T-cell (primary cell): ENCODE results near the gene MYO3A. TPM values are rescaled to one million over a fixed set of nuclear protein-coding genes. Genes with fewer than 3 reads are reported as not detected.

Experiments
- ATAC-seq, 4 experiments: fragments of 200-7000 bp in 3 of 4; fragments of 150-1000 bp in 1 of 4; cut with Tn5 transposase; replicated peaks in 1 of 4; 1 replicate in 3 of 4; 2 replicates in 1 of 4; pipeline ENCODE4 v1.10.0; 2021; ENCODE audit warnings: moderate library complexity in 3 of 4, mild to moderate bottlenecking in 2 of 4, moderate number of reproducible peaks in 1 of 4
- CTCF ChIA-PET, 2 donors: fragments of 300-600 bp; sonication (Branson Sonifier 250); formaldehyde crosslinking; loops; one replicate each; lab custom pipeline; 2022; ENCODE audit warnings: antibody characterized with exemption in 2 of 2; lab: Charles Lee
- POLR2A ChIA-PET, 2 donors: fragments of 300-600 bp; sonication (Branson Sonifier 250); formaldehyde crosslinking; loops; one replicate each; lab custom pipeline; 2022; ENCODE audit warnings: antibody characterized with exemption in 2 of 2; lab: Charles Lee
- DNase-seq, 35 experiments: peaks; one replicate each; pipeline versions ENCODE4 v3.0.0 to v3.0.0-alpha.2; 2013 to 2023
- H3K27ac ChIP-seq: one replicate; pipeline ENCODE4 v1.5.1; 2013; ENCODE audit warnings: low read length
- H3K27me3 ChIP-seq, 2 experiments: replicated peaks in 1 of 2; 1 replicate in 1 of 2; 2 replicates in 1 of 2; pipeline versions ENCODE4 v1.6.1 to v1.7.0; 2013; ENCODE audit warnings: low read length in 1 of 2, mixed read lengths in 1 of 2; ENCODE audit not compliant: control insufficient read depth in 2 of 2, insufficient read depth in 2 of 2; ENCODE audit errors: extremely low read depth in 1 of 2
- H3K36me3 ChIP-seq, 2 donors: 1 replicate in 1 of 2; 2 replicates in 1 of 2; pipeline versions ENCODE4 v1.6.1 to v1.7.0; 2013; ENCODE audit warnings: low read length in 1 of 2; ENCODE audit not compliant: control insufficient read depth in 2 of 2, insufficient read depth in 1 of 2; ENCODE audit errors: extremely low read depth in 1 of 2
- H3K4me1 ChIP-seq, 2 experiments: 1 replicate in 1 of 2; 2 replicates in 1 of 2; pipeline versions ENCODE4 v1.6.1 to v1.7.0; 2013; ENCODE audit warnings: low read length in 2 of 2, mixed read lengths in 1 of 2; ENCODE audit not compliant: insufficient read depth in 2 of 2, control insufficient read depth in 1 of 2; ENCODE audit errors: extremely low read depth in 1 of 2
- H3K4me3 ChIP-seq, 2 donors: 1 replicate in 1 of 2; 2 replicates in 1 of 2; pipeline versions ENCODE4 v1.5.1 to v1.7.0; 2013; ENCODE audit warnings: mild to moderate bottlenecking in 2 of 2, low read length in 1 of 2, moderate library complexity in 1 of 2; ENCODE audit not compliant: control insufficient read depth in 1 of 2; ENCODE audit errors: extremely low read depth in 1 of 2
- H3K9me3 ChIP-seq: 2 replicates; pipeline ENCODE4 v1.7.0; 2013
- H3K27ac Mint-ChIP-seq, 2 donors: one replicate each; pipeline ENCODE4 v1.8.0; 2020 to 2021; ENCODE audit warnings: mild to moderate bottlenecking in 2 of 2, mixed read lengths in 2 of 2
- H3K27me3 Mint-ChIP-seq, 2 donors: one replicate each; pipeline ENCODE4 v1.8.0; 2021 to 2022; ENCODE audit warnings: mixed read lengths in 2 of 2
- H3K36me3 Mint-ChIP-seq: one replicate; pipeline ENCODE4 v1.8.0; 2021; ENCODE audit warnings: mixed read lengths
- H3K4me1 Mint-ChIP-seq, 3 donors: one replicate each; pipeline ENCODE4 v1.8.0; 2020 to 2022; ENCODE audit warnings: mixed read lengths in 3 of 3, mild to moderate bottlenecking in 1 of 3
- H3K4me3 Mint-ChIP-seq, 3 donors: one replicate each; pipeline ENCODE4 v1.8.0; 2020 to 2022; ENCODE audit warnings: mild to moderate bottlenecking in 3 of 3, mixed read lengths in 3 of 3, moderate library complexity in 3 of 3
- H3K9me3 Mint-ChIP-seq, 3 donors: one replicate each; pipeline ENCODE4 v1.8.0; 2020 to 2022; ENCODE audit warnings: mixed read lengths in 3 of 3
- WGBS: methylation state at CpG from one replicate; pipeline ENCODE4 v1.1.5; 2013; ENCODE audit warnings: missing lambda C conversion rate; ENCODE audit not compliant: insufficient coverage; 5-methylcytosine and 5-hydroxymethylcytosine counted together
- total RNA-seq, 35 experiments: library from RNA in 6 of 35; stranded (reverse) in 6 of 35; fragments of 120-200 nt in 1 of 35; gene quantifications; one replicate each; pipeline versions ENCODE4 v1.2.1 to v1.2.4 and lab custom pipeline; 2013 to 2026

MYO3A gene
- total RNA-seq, 5 donors from 2014 or later (not counting 1 experiment from before 2014, with no cell fraction given): 0.16 to 0.46 TPM; not detected in 3

DNA sequence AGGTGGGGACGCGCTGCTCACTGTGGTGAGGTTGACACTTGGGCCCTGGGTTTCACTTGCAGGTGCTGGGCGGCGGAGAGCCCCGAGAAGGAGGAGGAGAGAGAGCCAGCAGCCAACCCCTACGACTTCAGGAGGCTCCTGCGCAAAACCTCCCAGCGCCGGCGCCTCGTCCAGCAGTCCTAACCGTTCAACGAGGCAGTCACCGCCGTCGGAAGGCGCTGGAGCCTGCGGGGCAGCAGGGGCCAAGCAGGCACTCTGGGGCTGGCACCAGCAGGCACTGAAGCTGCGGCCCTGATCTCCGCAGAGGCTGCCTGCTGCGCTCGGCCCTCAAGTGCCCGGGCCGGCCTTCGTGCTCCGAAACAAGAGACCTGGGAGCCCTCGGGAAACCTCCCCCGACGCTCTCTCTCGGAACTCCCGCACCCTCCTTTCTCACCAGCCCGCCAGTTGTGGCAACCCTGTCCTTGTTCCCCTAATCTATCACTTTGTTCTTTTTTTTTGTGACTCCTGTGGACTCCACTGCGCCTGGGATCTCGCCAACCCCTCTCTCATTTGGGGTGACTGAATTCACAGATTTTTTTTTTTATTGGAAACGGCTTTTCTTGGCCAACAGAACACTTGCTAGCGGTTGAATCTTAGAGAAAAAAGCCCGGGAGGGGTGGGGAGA is 277.9 kb downstream of the MYO3A start:
- peaks cover 2 to 19% of the 10 kb centered on the region in 2 experiments for H3K4me1 ChIP-seq
- POLR2A ChIA-PET: no interaction called here
- Mint-ChIP-seq H3K27me3 (peaks cover 46 to 50% of the 10 kb centered on the region in 2 donors), H3K4me1 (peaks cover 24 to 30% (median 27%) of the 10 kb centered on the region in 3 donors), H3K9me3 (peaks cover 0 to 4% (median 0%) of the 10 kb centered on the region in 3 donors), H3K27ac (peak overlapping the region in 1 of 2 donors; percentile 37), H3K4me3 (no peak overlapping the region), H3K36me3 (no peaks in the 10 kb centered on the region)
- H3K36me3 ChIP-seq: no peaks in the 10 kb centered on the region
- WGBS: 8% methylated on average over 30 of the region's 37 CpGs
- no peaks in the 10 kb centered on the region for H3K9me3 ChIP-seq
- H3K4me3 ChIP-seq: no peak overlapping the region
- H3K27ac ChIP-seq: no peak overlapping the region
- ATAC-seq (no peak), DNase-seq (no peak)
- H3K27me3 ChIP-seq: peaks cover 40 to 54% of the 10 kb centered on the region in 2 experiments
- CTCF ChIA-PET: no interaction called here

- ATAC-seq (no peak), DNase-seq (no peak)
- Histone ChIP-seq H3K27me3 (peaks cover 36 to 60% of the 10 kb centered on the region in 2 experiments), H3K4me1 (peaks cover 2 to 21% of the 10 kb centered on the region in 2 experiments), H3K9me3 (no peaks in the 10 kb centered on the region), H3K36me3 (no peaks in the 10 kb centered on the region), H3K4me3 (no peak overlapping the region), H3K27ac (no peak overlapping the region)
- H3K27me3 Mint-ChIP-seq: peaks cover 52 to 56% of the 10 kb centered on the region in 2 donors
- 7% methylated on average over 8 of the region's 12 CpGs for WGBS
- ChIA-PET POLR2A (no interaction called here), CTCF (no interaction called here)
- H3K4me3 Mint-ChIP-seq: no peak overlapping the region
- H3K36me3 Mint-ChIP-seq: no peaks in the 10 kb centered on the region
- H3K4me1 Mint-ChIP-seq: peaks cover 30 to 34% (median 31%) of the 10 kb centered on the region in 3 donors
- H3K27ac Mint-ChIP-seq: no peak overlapping the region
- peaks cover 0 to 1% (median 0%) of the 10 kb centered on the region in 3 donors for H3K9me3 Mint-ChIP-seq
These were observed 278.5 kb downstream of the MYO3A start for GRCh38 chr10:26212511-26212910.

GRCh38 chr10:26213157-26213800 is 279.2 kb downstream of the MYO3A start:
- 36% methylated on average over 6 of the region's 11 CpGs for WGBS
- H3K4me3 Mint-ChIP-seq: no peak overlapping the region
- Histone ChIP-seq H3K27ac (no peak overlapping the region), H3K4me3 (no peak overlapping the region), H3K27me3 (peaks cover 36 to 67% of the 10 kb centered on the region in 2 experiments), H3K36me3 (no peaks in the 10 kb centered on the region), H3K9me3 (no peaks in the 10 kb centered on the region), H3K4me1 (peaks cover 2 to 26% of the 10 kb centered on the region in 2 experiments)
- H3K36me3 Mint-ChIP-seq: no peaks in the 10 kb centered on the region
- ATAC-seq: no peak
- no peaks in the 10 kb centered on the region for H3K9me3 Mint-ChIP-seq
- DNase-seq: no peak
- peaks cover 33 to 35% (median 34%) of the 10 kb centered on the region in 3 donors for H3K4me1 Mint-ChIP-seq
- H3K27me3 Mint-ChIP-seq: peaks cover 52 to 58% of the 10 kb centered on the region in 2 donors
- CTCF ChIA-PET: no interaction called here
- no peak overlapping the region for H3K27ac Mint-ChIP-seq
- POLR2A ChIA-PET: no interaction called here

GRCh38 chr10:26214004-26214403 is 280.0 kb downstream of the MYO3A start:
- H3K9me3 ChIP-seq: no peaks in the 10 kb centered on the region
- ATAC-seq (no peak), DNase-seq (no peak)
- H3K4me3 ChIP-seq: no peak overlapping the region
- Mint-ChIP-seq H3K27ac (no peak overlapping the region), H3K4me1 (peaks cover 40 to 41% (median 41%) of the 10 kb centered on the region in 3 donors), H3K4me3 (no peak overlapping the region), H3K9me3 (no peaks in the 10 kb centered on the region), H3K27me3 (peaks cover 60 to 65% of the 10 kb centered on the region in 2 donors), H3K36me3 (no peaks in the 10 kb centered on the region)
- peaks cover 2 to 27% of the 10 kb centered on the region in 2 experiments for H3K4me1 ChIP-seq
- CTCF ChIA-PET: no interaction called here
- POLR2A ChIA-PET: no interaction called here
- no peaks in the 10 kb centered on the region for H3K36me3 ChIP-seq
- no peak overlapping the region for H3K27ac ChIP-seq
- peaks cover 33 to 69% of the 10 kb centered on the region in 2 experiments for H3K27me3 ChIP-seq
- no CpG with 5 or more reads among the region's 7 CpGs for WGBS

DNA sequence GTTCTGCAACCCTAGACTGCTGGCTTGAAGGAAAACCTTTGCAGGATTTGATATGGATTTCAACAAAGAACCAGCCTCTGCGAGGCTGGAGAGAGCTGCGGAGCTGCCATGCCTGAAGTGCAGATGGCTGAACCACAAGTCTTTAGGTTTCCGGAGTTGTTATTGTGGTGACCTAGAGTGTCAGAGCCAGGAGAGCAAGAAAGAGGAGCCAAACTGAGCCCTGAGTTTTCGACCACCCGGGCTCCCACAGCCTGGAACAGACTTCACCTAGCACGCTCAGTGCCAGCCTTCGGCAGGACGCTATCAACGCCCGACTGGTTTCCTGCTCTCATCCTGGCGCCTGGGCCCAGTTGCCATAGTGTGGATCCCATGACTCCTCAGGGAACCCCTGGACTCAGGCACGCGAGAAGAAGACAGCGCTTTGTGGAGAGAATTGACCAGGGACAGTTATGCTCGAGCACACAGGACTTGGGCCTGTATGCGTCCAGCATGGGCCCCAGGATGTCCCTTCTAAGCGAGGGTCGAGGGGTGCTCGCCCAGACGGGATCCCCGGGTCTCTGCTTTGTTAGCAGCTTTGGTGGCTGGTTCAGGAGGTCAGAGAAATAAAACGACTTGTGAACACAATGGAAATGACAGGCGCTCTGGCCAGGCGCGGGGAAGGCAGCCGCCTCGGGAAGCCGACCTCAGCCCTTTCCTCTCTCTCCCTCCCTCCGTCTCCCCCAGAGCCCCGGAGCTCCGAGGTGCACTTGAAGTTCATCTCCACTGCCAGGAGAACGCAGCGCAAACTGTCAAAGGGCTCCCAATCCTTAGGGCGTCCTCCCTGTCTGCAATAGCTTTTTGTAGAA is 280.7 kb downstream of the MYO3A start:
- no peak for ATAC-seq
- 8% methylated on average over 27 of the region's 34 CpGs for WGBS
- Mint-ChIP-seq H3K4me1 (peaks cover 41% of the 10 kb centered on the region in 3 donors), H3K36me3 (no peaks in the 10 kb centered on the region), H3K27ac (no peak overlapping the region), H3K27me3 (peaks cover 66 to 72% of the 10 kb centered on the region in 2 donors), H3K4me3 (peak overlapping the region; percentile 37 to 83 (median 49)), H3K9me3 (no peaks in the 10 kb centered on the region)
- Histone ChIP-seq H3K27me3 (peaks cover 32 to 67% of the 10 kb centered on the region in 2 experiments), H3K27ac (no peak overlapping the region), H3K36me3 (no peaks in the 10 kb centered on the region), H3K4me1 (peaks cover 2 to 27% of the 10 kb centered on the region in 2 experiments), H3K4me3 (peak overlapping the region in 1 of 2 donors; percentile 42), H3K9me3 (no peaks in the 10 kb centered on the region)
- ChIA-PET CTCF (no interaction called here), POLR2A (no interaction called here)
- DNase-seq: no peak

GRCh38 chr10:26215396-26215934 is 281.4 kb downstream of the MYO3A start:
- no peaks in the 10 kb centered on the region for H3K9me3 Mint-ChIP-seq
- ATAC-seq: no peak
- 4% methylated on average over 24 of the region's 31 CpGs for WGBS
- Histone ChIP-seq H3K27me3 (peaks cover 33 to 66% of the 10 kb centered on the region in 2 experiments), H3K4me1 (peaks cover 2 to 27% of the 10 kb centered on the region in 2 experiments), H3K9me3 (no peaks in the 10 kb centered on the region), H3K27ac (no peak overlapping the region), H3K36me3 (no peaks in the 10 kb centered on the region), H3K4me3 (peak overlapping the region in 1 of 2 donors; percentile 42)
- H3K27ac Mint-ChIP-seq: no peak overlapping the region
- DNase-seq: no peak
- H3K4me3 Mint-ChIP-seq: peak overlapping the region; percentile 37 to 83 (median 49)
- peaks cover 73 to 79% of the 10 kb centered on the region in 2 donors for H3K27me3 Mint-ChIP-seq
- peaks cover 41% of the 10 kb centered on the region in 3 donors for H3K4me1 Mint-ChIP-seq
- CTCF ChIA-PET: interaction anchor here in 1 of 2 donors (0.6 kb wide), 1 partner anchor 48 kb away, joined by 4 read pairs; no protein-coding TSS in a partner anchor
- POLR2A ChIA-PET: no interaction called here
- H3K36me3 Mint-ChIP-seq: no peaks in the 10 kb centered on the region
